Lower leg skin (tissue), 3 donors: ENCODE results near the gene COL4A2.

Experiments used
- CTCF ChIP-seq, 3 donors: fragments of 450-650 bp; IDR thresholded peaks; one replicate each; pipeline ENCODE4 v1.5.1; 2016; ENCODE audit warnings: antibody characterized with exemption in 3 of 3, mild to moderate bottlenecking in 3 of 3, moderate library complexity in 2 of 3
- POLR2A ChIP-seq, 2 donors: fragments of 450-650 bp; IDR thresholded peaks; one replicate each; pipeline ENCODE4 v1.6.1; 2016 to 2017; ENCODE audit warnings: antibody characterized with exemption in 2 of 2, mild to moderate bottlenecking in 1 of 2, moderate library complexity in 1 of 2

DNA sequence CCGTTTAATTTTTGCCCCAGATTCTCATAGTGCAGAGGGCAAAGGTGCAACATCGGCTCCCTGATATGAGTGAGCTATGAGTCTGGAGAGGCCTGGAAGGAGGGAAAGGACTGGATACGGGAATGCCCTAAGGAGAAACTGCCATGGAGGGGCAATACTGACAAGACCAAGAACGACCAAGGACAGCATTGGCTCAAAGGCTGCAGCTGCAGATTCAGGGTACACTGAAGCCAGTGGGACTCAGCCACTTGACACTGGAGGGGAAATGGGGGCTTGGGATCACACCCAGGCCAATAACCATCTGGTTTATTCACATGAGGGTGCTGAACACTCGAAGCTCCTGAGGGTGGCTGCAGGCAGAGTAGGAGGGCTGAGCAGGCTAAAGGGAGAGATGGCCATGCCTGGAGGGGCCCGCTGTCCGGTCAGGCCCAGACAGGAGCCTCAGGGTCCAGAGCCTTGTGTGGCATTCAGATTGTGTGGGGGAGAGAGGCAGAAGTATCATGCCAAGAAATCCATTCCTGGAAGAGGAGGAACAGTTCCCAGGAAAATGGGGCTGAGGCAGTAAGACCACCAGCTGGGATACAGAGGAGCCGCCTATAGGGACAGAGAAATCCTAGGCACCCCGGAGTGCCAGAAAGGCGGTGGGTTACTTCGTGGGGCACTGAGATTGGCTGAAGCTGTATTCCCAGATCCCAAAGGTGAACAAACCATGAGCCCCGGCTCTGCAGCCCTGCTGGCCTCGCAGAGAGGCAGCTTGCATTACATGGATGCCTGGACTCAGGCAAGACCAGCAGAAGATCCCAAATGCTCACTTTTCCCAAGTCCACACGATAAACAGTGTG lies 20.9 kb upstream of the COL4A2 start:
- TF ChIP-seq POLR2A (IDR thresholded peaks at IDR 0.05), result no peak
- TF ChIP-seq CTCF (IDR thresholded peaks at IDR 0.05), result no peak
